Measurements from ENCODE around the gene EPS8L1.
"Not testable (repeated sequence)": the region's sequence is repeated elsewhere in the genome, so short reads cannot be mapped to it uniquely, and the experiment has no call there.

The EPS8L1 gene

GRCh38 chr19:55063492-55063843 is 12.2 kb upstream of the EPS8L1 start:
- H3K4me3 ChIP-seq (ENCODE audit: low read depth, low read length): peak overlapping the region; percentile 39
- POLR2A ChIA-PET: no interaction called here

GRCh38 chr19:55065516-55065915 is 10.2 kb upstream of the EPS8L1 start:
- DNase-seq (ENCODE audit: low read depth, low spot score); POLR2A ChIA-PET; H3K4me3 ChIP-seq (ENCODE audit: low read depth, low read length): not testable (repeated sequence)
- CTCF ChIA-PET: interaction anchor here (0.7 kb wide), 1 partner anchor 211 kb away, joined by 5 read pairs; no protein-coding TSS in a partner anchor

More at GRCh38 chr19:55063492-55063843, 12.2 kb upstream of the EPS8L1 start:
- no peak for DNase-seq (ENCODE audit: low read depth, low spot score)
- CTCF ChIA-PET: interaction anchor here (1.2 to 1.7 kb wide), 2 partner anchors 25 to 583 kb away, joined by 3 to 6 read pairs; no protein-coding TSS in a partner anchor
- TF ChIP-seq CTCF (IDR thresholded peaks at IDR 0.05; ENCODE audit: insufficient read depth, low read length, missing control alignments): no peak

GRCh38 chr19:55066107-55066709 is 9.5 kb upstream of the EPS8L1 start:
- H3K4me3 ChIP-seq (ENCODE audit: low read depth, low read length): no peak overlapping the region
- POLR2A ChIA-PET: no interaction called here
- CTCF ChIA-PET: no interaction called here
- DNase-seq (ENCODE audit: low read depth, low spot score): no peak
- no peak for TF ChIP-seq CTCF (IDR thresholded peaks at IDR 0.05; ENCODE audit: insufficient read depth, low read length, missing control alignments)

GRCh38 chr19:55067869-55068268 is 7.8 kb upstream of the EPS8L1 start:
- DNase-seq (ENCODE audit: low read depth, low spot score): no peak
- POLR2A ChIA-PET: no interaction called here
- CTCF ChIA-PET: no interaction called here

GRCh38 chr19:55068950-55069864 is 6.5 kb upstream of the EPS8L1 start:
- CTCF ChIA-PET: interaction anchor here (2.7 kb wide), 1 partner anchor 19 kb away, joined by 9 read pairs; no protein-coding TSS in a partner anchor
- H3K4me3 ChIP-seq (ENCODE audit: low read depth, low read length): no peak overlapping the region
- no peak for DNase-seq (ENCODE audit: low read depth, low spot score)
- POLR2A ChIA-PET: interaction anchor here (0.5 kb wide), 1 partner anchor 614 kb away, joined by 3 read pairs; no protein-coding TSS in a partner anchor
- no peak for TF ChIP-seq CTCF (IDR thresholded peaks at IDR 0.05; ENCODE audit: insufficient read depth, low read length, missing control alignments)

More at GRCh38 chr19:55067869-55068268, 7.8 kb upstream of the EPS8L1 start:
- H3K4me3 ChIP-seq (ENCODE audit: low read depth, low read length): no peak overlapping the region
- TF ChIP-seq CTCF (IDR thresholded peaks at IDR 0.05; ENCODE audit: insufficient read depth, low read length, missing control alignments): no peak

GRCh38 chr19:55069865-55070197 is 5.8 kb upstream of the EPS8L1 start:
- ChIA-PET CTCF (interaction anchor here (2.7 kb wide), 1 partner anchor 18 kb away, joined by 9 read pairs; no protein-coding TSS in a partner anchor), POLR2A (no interaction called here)
- TF ChIP-seq CTCF (IDR thresholded peaks at IDR 0.05; ENCODE audit: insufficient read depth, low read length, missing control alignments): no peak
- no peak overlapping the region for H3K4me3 ChIP-seq (ENCODE audit: low read depth, low read length)
- DNase-seq (ENCODE audit: low read depth, low spot score): no peak

Data from AG04449 (cell line).